ENCODE measurements around the gene ZFPM1. TPM values are rescaled to one million over a fixed set of nuclear protein-coding genes. Genes with fewer than 3 reads are reported as not detected.
A peak's percentile ranks its signal among the peaks of the same experiment; 100 is the strongest.

The ZFPM1 gene
- total and polyA plus RNA-seq, 8 donors = 3.6 to 22.5 (median 19.3) TPM

GRCh38 chr16:88539652-88540345, 86.7 kb downstream of the ZFPM1 start:
- H3K4me1 ChIP-seq = no peaks in the 10 kb centered on the region
- H3K27ac ChIP-seq = no peak overlapping the region
- intact Hi-C loops (cut with DNase I) = no loop called here
- H3K9me3 ChIP-seq = no peaks in the 10 kb centered on the region
- H3K4me3 ChIP-seq = no peak overlapping the region
- ATAC-seq (peak in 1 of 4 donors; percentile 21), DNase-seq (peak in 3 of 6 donors; percentile 33 to 62 (median 54)), FAIRE-seq (no peak)
- H3K36me3 ChIP-seq = no peaks in the 10 kb centered on the region
- no peak for TF ChIP-seq CTCF (IDR thresholded peaks at IDR 0.05)
- H3K27me3 ChIP-seq = no peaks in the 10 kb centered on the region
- 41 to 43% methylated on average over 26 of the region's 26 CpGs for WGBS, 2 donors

GRCh38 chr16:88540346-88540977, 87.4 kb downstream of the ZFPM1 start:
- Histone ChIP-seq H3K27me3 (no peaks in the 10 kb centered on the region), H3K36me3 (no peaks in the 10 kb centered on the region), H3K27ac (no peak overlapping the region), H3K9me3 (no peaks in the 10 kb centered on the region), H3K4me1 (no peaks in the 10 kb centered on the region), H3K4me3 (no peak overlapping the region)
- TF ChIP-seq CTCF (IDR thresholded peaks at IDR 0.05) = no peak
- WGBS, 2 donors = 66 to 72% methylated on average over 16 to 20 of the region's 20 CpGs
- intact Hi-C loops (cut with DNase I) = no loop called here
- peak in 2 of 4 donors; percentile 4 to 28 for ATAC-seq
- no peak for FAIRE-seq
- peak in 3 of 6 donors; percentile 59 to 69 (median 62) for DNase-seq

- no peak overlapping the region for H3K4me3 ChIP-seq
- H3K27ac ChIP-seq = no peak overlapping the region
- intact Hi-C loops (cut with DNase I) = no loop called here
- DNase-seq (peak in 1 of 6 donors; percentile 40), ATAC-seq (no peak), FAIRE-seq (no peak)
- no peaks in the 10 kb centered on the region for H3K9me3 ChIP-seq
- TF ChIP-seq CTCF (IDR thresholded peaks at IDR 0.05) = no peak
- H3K36me3 ChIP-seq = no peaks in the 10 kb centered on the region
- no peaks in the 10 kb centered on the region for H3K4me1 ChIP-seq
- no peaks in the 10 kb centered on the region for H3K27me3 ChIP-seq
- WGBS, 2 donors = 72 to 75% methylated on average over 15 of the region's 15 CpGs
Measured at GRCh38 chr16:88541831-88542616, 88.9 kb downstream of the ZFPM1 start.

GRCh38 chr16:88543230-88543813, 90.2 kb downstream of the ZFPM1 start:
- no peaks in the 10 kb centered on the region for H3K36me3 ChIP-seq
- H3K27me3 ChIP-seq = no peaks in the 10 kb centered on the region
- no peaks in the 10 kb centered on the region for H3K4me1 ChIP-seq
- ATAC-seq (no peak), FAIRE-seq (no peak), DNase-seq (no peak)
- WGBS, 2 donors = 70 to 72% methylated on average over 8 of the region's 8 CpGs
- H3K9me3 ChIP-seq = no peaks in the 10 kb centered on the region
- no peak overlapping the region for H3K4me3 ChIP-seq
- intact Hi-C loops (cut with DNase I) = no loop called here
- no peak for TF ChIP-seq CTCF (IDR thresholded peaks at IDR 0.05)
- H3K27ac ChIP-seq = no peak overlapping the region
